RCC 7860 (cell line): ENCODE results near the gene SLC38A10.
A peak's percentile ranks its signal among the peaks of the same experiment; 100 is the strongest.
"Not testable (repeated sequence)": the region's sequence is repeated elsewhere in the genome, so short reads cannot be mapped to it uniquely, and the experiment has no call there.

Source experiments
- DNase-seq: peaks from one replicate; pipeline ENCODE4 v3.0.0-alpha.2; 2015; ENCODE audit warnings: low spot score
- FAIRE-seq: peaks from 2 replicates; lab custom pipeline; 2012; peaks lifted over from hg19 to GRCh38; lab: Jason Lieb, UNC

Gene SLC38A10

DNA sequence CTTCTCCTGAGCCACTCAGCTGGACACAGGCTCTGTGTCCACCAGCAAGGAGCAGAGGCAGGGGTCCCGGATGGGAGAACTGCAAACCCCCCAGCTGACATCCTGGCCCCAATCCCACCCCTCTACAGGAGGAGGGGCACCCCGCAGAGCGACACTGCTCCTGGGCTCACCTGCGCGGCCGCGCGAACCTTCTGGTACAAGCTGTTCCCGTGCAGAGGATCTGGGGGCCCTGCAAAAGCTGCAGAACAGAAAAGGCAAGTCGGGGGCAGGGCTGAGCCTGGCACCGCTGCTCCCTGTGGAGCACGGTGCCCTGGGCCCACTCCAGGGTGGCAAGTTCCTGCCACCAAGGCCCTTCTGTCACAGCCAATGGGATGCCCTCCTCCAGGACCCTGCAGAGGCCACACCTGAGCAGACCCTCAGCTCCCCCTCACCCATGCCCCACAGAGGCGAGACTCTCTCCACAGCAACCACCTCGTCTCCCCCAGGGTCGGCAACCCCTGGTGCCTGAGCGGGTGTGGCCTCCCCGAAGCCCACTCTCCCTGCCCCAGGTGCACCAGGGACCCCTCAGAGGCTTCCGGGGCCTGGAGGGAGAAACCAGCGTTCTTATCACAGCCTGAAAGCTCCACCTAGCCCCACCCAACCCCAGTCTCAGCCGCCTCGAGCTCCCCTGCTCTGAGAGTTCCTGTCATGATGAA is 61.1 kb downstream of the SLC38A10 start:
- DNase-seq (no peak), FAIRE-seq (no peak)

DNA sequence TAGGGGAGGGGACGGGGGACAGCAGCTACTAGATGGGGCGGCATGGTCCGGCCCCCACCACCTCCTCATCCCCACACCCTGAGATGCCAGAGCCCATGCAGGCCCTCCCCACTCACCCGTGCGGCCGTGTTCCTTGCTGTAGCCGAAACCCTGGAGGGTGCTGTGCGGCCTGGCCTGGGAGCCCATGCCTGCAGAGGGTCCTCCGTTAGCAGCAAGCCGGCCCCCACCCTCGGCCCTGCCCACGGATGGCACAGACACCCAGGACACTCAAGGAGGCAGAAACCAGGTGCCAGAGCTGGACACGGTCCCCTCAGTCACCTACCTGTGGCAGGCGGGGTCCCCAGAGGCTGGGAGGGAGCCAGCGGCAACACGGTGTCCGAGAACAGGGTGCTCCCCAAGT is 61.8 kb downstream of the SLC38A10 start:
- FAIRE-seq (no peak), DNase-seq (no peak)

DNA sequence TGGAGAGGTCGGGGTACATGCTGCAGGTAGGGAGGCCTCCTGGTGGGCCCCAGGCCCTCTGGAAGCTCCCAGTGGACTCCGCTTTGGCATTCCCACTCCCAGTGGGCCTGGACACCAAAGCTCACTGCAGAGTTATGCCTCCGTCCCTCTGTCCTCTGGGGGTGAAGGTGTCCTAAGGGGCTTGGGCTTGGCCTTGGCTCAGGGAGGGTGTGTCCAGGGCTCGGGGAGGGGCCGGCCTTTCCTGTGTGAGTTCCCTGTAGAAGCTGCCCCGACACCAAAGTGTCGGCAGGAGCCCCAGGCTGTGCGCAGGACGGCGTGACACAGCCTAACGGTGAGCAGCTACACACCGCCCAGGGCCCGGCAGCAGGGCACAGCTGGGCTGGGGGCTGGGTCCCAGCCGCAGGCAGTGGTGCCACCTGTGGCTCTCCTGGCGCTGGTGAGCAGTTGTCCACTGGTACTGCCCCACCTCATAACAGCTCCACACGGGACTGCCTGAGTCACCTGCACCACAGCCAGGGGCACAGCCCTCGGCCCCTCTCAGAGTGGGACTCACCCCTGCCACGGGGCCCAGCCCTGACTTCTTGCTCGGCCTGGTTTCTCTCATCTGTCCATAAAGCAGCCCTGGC is 62.4 kb downstream of the SLC38A10 start:
- DNase-seq = no peak
- no peak for FAIRE-seq

DNA sequence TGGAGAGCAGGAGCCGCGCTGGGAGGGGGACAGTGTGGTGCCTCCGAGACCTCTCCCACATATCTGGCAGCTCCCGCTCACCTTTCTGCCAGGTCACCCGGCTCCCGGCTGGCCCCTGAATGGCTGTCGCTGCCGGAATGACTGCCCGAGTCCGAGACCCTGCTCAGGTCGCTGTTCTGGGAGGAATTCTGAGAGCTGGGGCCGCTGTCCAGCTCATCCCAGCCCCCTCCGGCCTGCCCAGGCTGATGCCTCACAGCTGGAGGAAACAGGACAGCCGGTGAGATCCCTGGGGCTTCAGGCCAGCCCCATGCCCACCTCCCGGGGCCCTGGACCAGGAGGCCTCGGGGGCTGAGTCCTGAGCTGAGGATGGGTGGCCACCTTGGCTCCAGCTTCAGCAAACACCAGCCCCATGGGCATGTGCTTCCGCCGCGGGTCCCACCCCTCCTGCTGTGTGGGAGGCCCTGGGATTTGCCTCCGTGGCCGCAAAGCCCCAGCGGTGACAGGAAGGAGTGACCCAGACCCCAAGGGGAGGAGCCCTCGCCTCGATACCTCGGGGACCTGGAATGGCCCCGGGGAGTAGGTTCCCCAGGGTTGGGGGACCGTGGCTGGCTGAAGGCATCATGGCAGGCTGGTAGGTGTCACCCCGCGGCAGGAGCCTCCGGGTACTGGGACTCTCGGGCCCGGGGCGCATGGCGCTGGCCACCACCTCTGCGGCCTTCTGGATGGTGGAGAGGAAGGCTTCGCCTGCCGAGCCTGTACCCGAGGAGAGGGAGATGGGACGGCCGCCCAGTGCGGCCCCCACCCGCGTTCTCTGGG is 63.1 kb downstream of the SLC38A10 start:
- no peak for FAIRE-seq
- no peak for DNase-seq

DNA sequence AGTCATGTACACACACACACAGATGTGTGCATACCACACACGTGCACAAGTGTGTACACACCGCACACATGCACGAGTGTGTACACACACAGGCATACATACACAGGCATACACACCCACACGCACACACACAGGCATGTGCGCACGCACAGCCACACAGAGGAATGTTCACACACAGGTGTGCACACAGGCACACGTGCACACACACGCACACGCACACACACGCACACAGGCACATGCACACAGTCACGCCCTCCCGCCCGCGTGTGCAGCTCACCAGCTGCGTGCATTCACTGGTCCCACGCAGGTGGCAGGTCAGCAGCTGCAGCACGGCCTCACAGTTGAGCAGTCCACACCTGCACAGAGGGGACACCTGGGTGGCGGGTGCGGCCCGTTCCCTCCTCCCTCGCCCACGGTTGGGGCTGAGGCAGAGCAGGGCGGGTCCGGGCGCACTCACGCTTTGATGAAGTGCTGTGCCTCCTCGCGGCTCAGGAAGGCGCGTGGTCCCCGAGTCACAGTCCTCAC is 63.9 kb downstream of the SLC38A10 start:
- FAIRE-seq (no peak), DNase-seq (no peak)

DNA sequence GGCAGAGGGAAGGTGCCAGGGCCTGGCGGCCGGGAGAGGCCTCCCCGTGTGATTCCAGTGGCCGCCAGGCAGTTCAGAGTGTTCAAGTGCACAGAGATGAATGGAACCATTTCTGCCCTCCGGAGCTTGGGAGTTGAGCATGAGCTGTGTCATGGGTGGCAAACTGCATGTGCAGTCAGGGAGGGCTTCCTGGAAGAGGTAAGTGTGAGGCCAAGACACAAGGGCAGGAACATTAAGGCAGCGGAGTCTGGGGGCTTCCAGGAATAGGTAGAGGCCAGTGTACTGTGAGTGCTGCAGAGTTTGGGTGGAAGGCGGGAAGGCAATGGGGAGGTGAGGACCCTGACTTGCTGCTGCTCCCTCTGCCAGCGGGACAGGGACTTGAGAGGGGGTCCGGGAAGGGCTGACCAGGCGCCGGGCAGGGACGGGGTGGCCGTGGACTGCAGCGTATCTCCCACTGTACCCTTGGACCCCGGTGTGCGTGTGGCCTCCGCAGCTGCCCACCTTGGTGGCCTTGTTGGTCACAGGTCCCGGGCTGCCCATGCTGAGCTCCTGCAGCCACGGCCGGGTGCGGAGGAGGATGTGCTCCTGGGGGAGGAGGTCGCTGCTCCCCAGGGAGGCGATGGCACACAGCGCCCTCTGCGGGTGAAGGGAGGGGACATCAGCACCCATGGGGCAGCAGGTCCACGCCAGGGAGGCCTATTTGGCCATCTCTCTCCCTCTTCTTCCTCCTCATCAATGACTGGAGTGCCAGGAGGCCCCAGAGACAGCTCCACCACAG is 64.9 kb downstream of the SLC38A10 start:
- FAIRE-seq (no peak), DNase-seq (no peak)

DNA sequence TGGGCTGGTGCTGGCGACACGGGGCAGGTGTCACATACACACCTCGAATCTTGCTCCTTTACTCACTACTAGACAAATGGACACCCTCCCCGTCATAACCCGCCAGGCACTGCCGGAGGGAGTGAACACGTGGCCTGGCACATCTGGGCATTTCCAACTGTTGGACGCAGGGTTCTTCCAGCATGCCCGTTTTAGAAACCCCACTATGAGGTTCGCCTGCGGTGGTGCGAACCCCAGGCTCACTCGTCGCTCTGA is 65.5 kb downstream of the SLC38A10 start:
- FAIRE-seq (no peak), DNase-seq (no peak)

DNA sequence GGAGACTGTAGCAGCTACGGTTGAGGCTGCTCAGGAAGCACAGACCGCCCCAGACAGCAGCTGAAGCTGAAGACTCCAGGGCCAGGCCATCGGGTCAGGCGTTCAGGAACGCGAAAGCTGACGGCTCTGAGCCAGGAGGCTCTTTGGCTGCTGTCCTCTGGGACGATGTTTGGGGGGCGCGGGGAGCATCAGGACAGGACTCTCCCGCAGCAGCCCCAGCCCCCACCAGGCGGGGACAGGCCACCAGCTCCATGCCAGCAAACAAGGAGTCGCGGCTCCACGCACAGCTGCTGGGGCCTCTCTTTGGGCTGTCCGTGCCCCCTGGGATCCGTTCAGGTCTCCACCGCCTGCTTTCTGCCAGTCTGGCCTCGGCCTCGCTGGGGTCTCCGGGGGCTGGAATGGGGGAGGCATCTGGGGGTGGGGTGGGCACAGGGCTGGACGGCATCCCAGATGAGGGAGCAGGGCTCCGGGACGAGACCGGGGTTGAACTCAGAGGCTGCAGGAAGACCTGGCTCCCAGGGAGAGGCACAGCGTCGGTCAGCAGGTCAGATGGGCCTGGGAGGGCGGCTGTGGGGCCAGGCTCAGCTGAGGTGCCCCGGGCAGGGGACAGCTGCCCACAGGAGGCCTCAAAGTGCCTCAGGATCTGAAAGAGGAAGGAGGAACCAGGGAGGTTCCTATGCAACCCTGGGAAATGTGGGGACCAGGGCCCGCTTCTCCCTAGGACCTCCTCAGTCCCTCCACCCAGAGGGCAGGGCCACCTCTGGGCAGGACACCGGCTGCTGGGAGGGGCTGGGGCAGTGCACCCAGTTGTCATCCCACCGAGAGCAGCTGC is 66.1 kb downstream of the SLC38A10 start:
- DNase-seq (no peak), FAIRE-seq (no peak)

DNA sequence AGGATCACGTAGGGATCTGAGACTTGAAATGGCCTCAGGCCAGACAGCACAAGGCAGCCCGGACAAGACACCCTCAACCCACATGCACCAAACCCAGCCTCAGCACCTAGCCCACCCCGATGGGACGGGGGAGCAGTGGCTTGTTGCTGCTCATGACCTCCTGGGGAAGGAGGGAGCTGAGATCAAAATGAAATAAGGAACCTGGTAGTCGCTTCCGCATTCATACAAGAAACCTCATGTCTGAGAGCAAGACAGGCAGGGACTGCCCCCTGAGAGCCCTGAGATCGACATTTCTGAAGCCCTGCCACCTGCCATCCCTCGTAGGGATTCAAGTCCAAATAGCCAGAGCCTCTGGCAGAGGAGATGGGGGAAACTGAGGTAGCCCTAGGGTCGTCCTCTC is 66.7 kb downstream of the SLC38A10 start:
- DNase-seq = no peak
- FAIRE-seq = no peak

DNA sequence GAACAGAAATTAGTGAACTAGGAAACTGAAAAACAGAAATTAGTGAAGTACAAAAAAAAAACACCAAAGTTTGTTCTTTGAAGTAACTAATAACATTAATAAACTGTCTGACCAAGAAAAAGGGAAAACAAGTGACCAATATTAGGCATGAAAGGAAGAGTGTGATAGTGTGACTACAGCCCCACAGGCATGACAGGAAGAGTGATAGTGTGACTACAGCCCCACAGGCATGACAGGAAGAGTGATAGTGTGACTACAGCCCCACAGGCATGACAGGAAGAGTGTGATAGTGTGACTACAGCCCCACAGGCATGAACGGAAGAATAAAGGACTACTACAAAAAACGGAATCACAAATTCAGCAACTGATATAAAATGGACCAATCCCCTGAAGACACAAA is 67.5 kb downstream of the SLC38A10 start:
- not testable (repeated sequence) for DNase-seq, FAIRE-seq

DNA sequence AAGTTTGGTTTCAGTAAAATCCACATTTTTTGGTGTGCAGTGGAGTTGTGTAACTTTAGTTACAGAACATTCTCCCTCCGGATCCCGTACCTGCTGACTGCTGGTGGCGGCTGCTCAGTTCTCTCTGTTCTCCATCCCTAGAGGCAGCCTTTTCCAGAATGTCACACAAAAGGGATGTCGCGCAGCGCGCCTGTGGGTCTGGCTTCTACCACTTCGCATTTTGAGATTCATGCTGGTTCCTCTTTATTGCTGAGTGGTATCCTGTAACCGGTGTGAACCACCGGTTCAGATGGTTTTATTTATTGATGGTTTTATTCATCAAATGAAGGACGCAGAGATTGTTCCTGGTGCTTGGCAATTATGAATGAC is 71.4 kb downstream of the SLC38A10 start:
- DNase-seq (no peak), FAIRE-seq (no peak)

DNA sequence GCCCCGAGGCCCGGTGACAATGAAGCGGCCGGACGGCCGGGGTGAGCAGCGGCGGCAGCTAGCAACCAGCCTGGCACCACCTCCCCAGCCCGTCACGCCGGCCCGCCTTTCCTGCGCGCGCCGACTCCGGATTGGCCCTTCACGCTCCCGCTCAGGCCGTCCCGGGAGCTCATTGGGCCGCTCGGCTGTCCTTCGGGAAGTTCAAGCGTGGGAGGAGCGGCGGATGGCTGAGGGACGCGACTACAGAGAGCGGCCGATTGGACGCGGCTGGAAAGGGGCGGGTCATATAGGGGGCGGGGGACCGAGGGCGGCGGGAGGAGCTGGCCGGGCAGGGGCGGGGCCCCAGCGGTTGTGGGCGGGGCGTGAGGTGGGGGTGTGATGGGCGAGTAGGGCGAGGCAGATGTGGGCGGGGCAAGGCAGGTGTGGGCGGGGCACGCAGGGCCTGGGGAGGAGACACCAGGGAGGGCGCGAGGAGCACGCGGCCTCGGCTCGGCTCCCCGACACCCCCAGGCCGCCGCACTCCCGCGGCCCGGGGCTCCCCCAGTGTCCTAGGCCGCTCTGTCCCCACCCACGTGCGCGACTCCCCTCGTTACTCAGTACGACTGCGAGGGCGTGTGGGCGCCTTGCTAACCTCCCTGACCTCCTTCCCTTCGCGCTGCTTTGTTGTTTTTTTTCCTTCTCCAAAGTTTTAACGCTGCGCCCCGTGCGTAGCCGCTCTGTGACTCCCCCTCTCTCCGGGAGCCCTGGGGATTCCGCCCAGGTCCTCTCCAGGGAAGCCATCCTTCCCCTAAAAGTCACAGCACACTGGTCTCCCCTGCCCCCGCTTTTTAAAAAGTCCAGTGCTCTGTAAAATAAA is 72.0 kb downstream of the SLC38A10 start, which contains the start of gene CEP131:
Gene CEP131, minus strand, starts transcription at position 60 of the 856 bp plus-strand sequence. CDS start 2,909 bp downstream, outside the sequence.
- DNase-seq (peak; percentile 94), FAIRE-seq (peak; percentile 42)

DNA sequence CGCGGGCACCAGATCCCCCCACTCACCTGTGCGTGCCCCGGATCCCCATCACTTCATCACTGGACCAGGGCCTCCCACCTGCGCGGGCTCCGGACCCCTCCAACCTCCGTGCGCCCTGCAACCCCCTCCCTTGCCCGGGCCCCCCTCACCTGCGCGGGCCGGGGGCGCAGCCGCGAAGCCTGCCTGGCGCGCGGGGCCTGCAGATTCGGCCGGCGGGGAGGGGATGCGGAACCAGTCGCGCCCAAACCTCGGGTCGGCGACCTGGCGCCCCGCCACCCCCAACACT is 72.5 kb downstream of the SLC38A10 start:
- DNase-seq (no peak), FAIRE-seq (no peak)

DNA sequence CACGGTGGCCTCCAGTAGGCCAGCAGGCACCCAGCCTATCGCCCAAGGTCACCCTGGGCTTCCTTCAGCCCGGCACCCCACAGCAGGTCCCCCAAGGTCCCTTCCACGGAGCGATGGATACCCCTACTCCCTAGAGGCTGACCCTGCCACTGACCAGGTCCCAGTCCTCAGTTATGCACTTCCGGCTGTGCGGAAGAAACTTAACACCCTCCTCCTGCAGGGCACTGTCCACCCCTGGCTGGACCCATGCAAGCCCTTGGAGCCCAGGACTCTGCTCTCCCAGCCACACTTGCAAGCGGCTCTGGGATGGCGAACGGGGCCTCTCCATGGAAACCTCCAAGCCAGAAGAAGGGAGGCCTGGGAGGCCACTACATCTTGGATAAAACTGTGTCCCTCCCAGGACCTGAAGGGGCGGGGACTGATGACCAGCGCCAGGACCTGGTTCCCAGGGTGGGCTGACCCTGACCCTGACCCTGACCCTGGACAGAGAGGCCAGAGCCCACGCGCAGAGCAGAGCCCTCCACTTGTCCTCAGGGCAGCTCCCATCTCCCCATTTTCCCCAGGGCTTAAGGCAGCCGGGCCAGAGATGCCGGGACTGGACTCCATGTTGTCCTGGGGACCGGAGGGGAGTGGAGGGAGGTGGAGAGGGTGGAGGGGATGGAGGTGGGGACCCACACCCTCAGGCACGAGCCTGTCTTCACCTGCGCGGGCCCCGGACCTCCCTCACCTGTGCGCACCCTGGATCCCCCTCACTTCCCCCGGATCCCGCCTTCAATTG is 73.1 kb downstream of the SLC38A10 start:
- FAIRE-seq = no peak
- DNase-seq = no peak

DNA sequence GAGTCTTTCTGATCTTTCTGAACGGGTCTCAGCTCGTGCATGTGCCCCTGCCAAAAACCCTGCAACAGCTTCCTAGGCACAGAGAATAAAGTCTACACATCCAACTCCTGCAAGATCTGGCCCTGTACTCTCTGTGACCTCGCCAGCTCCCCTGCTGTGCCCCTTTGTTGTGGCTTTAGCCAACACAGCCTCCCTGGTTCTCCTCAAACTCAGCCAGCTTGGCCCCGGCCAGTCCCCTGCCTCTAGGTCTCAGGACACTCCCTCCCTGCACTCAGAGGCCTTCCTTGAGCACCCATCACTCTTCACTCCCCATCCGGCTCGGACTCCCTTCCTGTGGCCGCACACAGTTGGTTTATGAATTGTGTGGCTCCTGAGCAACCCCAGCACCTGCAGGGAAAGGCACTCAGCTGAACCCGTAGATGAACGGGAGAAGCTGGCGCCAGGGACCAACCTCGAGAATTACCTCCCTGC is 73.7 kb downstream of the SLC38A10 start:
- FAIRE-seq = no peak

DNA sequence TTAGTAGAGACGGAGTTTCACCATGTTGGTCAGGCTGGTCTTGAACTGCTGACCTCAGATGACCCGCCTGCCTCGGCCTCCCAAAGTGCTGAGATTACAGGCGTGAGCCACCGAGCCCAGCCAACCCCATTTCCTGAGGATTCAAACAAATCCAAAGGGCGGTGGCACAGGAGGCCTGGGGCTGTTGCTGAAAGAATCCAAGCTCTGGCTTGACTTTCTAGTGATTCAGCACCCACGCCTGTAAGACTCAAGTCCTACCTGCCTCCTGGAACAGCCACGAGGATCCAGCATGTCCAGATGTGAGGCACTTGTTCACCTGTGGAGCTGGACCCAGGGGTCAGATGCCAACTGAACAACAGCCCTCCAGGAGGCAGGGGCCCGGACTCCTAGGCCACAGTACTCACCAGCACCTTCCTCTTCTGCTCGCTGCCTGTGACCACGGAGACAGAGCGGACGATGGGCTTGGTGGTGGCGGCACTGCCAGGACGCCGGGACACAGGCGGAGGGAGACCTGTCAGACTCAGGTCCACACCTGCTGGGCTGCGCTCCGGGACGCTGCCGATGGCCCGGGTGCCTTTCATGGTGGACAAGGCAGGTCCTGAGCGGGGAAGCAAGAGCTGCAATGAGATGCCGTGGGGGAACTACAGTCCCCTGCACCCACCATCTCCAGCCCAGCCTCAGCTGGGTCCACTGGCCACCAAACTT is 75.5 kb downstream of the SLC38A10 start:
- DNase-seq (no peak), FAIRE-seq (no peak)

More for the DNA sequence above, 73.7 kb downstream of the SLC38A10 start:
- DNase-seq = no peak

DNA sequence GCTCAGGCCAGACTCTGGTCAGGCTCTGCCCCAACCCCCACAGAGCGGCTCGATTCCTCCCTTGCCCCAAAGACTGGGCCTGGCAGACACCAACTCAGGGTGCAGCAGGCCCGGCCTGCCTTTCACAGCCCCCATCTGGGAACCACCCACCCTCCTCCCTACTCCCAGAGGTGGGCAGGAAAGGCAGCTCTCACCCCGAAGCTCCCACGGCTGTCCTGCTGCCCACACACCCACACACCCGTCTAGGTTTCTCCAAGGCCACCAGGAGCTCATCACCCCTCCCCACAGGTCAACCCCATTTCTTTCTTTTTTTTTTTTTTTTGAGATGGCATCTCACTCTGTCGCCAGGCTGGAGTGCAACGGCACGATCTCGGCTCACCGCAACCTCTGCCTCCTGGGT is 76.1 kb downstream of the SLC38A10 start:
- no peak for DNase-seq
- FAIRE-seq = no peak

DNA sequence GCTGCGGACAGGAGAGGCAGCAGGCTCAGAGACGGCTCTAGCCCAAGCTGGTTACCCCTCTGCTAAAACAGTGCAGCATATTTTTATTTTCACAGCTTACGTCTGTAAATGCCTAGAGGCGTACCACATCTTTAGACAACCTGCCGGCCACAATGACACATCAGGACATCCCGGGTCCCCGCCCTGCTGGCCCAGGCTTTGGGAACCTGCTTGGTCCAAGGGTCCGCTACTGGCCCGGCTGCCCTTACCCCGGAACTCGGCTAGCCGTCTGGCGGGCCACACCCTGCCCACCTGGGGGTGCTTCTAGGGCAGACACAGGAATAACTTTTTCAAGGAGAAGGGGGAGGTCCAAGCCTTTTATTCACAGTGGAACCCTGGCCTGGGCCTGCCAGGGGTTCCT is 76.6 kb downstream of the SLC38A10 start:
- no peak for DNase-seq
- no peak for FAIRE-seq
